NCI-H526 treated with DMSO at 0.1 percent for 48 hours (cell line): ENCODE measurements around the gene PTPRN2.
"Not testable (repeated sequence)": the region's sequence is repeated elsewhere in the genome, so short reads cannot be mapped to it uniquely, and the experiment has no call there.

Experiments
- DNase-seq: peaks from one replicate; lab custom pipeline; 2025; lab: John Stamatoyannopoulos, UW

The PTPRN2 gene

GRCh38 chr7:158385496-158386354 lies 201.9 kb downstream of the PTPRN2 start:
- not testable (repeated sequence) for DNase-seq

DNA sequence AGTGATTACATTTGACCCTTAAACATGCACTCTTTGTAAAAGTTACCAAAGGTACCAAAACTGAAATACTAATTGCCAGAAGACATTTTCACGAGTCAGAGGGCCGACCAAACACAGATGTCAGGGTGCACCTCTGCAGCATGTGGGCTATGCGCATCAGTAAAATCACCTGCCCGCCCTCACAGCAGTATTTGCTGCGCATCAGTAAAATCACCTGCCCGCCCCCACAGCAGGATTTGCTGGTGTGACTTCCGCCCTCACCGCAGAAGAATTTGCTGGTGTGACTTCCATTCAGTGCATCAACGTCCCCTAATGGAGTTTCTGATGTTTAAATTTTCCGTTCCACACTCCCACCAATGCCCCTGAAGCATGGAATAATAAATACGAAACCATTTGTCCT lies 202.9 kb downstream of the PTPRN2 start:
- DNase-seq, result peak; percentile 30

- DNase-seq, result no peak
These were observed 204.0 kb downstream of the PTPRN2 start for GRCh38 chr7:158383665-158384064.

DNA sequence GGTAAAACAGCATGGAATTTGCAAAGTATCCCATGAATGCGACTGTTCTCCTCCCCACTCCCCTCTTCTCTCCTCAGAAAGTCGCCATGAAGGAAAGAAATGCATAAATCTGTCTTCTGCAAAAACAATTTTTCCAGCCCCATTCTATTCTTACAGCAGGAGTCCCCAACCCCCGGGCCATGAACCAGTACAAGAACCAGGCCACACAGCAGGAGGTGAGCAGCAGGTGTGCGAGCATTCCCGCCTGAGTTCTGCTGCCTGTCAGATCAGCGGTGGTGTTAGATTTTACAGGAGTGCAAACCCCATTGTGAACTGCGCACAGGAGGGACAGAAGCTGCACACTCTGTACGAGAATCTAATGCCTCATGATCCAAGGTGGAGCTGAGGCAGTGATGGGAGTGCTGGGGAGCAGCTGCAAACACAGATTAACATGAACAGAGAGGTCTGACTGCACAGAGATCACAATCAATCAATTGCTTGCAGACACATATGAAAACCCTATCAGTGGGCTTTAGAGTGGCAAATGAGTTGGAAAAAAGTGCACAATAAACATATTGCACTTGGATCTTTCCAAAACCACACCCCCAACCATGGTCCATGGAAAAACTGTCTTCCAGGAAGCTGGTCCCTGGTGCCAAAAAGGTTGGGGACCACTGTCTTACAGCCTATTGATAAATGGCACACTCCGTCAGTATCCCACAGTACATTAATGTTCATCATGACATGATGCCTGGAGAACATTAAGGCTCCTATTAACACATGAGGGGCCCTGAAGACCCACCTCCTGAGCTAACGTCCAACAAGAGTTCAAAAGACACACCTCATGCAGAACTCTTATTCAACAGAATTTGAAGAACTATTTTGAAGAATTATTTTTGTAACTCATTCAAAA lies 205.0 kb downstream of the PTPRN2 start:
- no peak for DNase-seq

DNA sequence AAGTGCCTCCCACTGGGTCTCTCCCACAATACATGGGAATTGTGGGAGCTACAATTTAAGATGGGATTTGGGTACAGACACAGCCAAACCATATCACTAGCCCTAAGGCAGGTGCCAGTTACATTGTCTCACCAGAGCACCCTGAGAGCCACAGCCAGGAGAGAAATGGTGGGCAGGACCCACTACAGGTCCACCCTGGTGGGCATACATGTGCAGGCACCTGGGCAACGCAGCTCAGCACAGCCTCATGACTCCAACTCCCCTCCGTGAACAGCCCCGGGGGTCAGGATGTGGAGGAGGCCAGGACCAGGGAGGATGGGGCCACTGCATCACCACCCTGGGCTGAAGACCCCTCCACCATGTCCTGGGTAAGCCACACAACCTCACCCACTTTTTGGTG lies 205.7 kb downstream of the PTPRN2 start:
- DNase-seq, result no peak

DNA sequence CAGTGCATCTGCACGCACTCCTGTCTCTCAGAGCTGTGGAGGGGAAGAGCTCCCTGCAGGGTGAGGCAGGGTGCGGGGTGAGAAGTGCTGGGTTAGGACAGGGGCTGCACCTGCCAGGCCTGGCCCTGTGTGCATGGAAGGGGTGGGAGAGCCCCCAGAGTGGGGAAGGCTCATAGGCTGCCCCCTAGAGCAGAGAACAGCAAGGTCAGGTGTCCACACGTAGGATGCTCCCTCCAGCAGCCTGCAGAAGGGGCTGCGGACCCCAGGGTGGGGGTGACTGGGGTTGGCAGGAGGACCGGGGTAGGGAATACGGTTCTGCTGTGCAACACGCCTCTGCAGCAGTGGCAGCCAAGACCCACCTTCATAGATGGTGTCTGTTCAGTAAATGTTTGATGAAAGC lies 208.6 kb downstream of the PTPRN2 start:
- no peak for DNase-seq

DNA sequence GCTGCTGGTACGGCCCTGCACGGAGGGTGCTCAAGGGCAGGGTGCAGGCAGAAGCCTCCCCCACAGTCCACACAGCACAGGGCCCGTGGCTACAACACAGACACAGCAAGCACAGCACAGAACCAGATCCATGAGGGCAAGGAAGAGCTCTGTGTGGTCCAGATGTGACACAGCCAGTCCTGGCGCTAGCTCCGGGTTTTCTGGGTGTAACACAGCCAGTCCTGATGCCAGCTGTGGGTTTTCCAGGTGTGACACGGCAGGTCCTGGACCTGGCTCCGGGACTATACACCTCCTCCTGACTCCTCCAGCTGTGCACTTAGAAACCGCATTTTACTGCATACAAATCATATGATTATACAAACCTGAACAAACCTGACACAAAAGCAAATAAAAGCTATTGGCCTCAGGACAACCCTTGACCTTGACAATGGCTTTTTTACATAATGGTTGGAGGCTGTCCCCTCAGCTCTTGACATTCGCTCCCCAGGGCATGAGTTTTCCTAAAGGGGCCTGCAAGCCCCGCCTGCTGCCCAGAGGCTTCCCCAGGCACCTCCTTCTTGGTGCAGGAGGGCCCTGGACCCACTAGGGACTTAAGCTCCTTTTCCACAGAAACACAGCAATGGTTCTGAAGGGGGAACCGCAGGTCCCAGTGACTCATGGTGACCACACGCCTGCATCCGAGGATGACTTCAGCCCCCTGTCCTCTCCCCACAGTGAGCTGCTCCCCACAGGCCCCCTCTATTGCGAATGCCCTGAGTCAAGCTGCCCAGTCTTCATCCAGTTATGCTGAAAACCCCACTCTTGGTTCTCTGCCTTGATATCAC lies 209.6 kb downstream of the PTPRN2 start:
- DNase-seq, result peak; percentile 63

DNA sequence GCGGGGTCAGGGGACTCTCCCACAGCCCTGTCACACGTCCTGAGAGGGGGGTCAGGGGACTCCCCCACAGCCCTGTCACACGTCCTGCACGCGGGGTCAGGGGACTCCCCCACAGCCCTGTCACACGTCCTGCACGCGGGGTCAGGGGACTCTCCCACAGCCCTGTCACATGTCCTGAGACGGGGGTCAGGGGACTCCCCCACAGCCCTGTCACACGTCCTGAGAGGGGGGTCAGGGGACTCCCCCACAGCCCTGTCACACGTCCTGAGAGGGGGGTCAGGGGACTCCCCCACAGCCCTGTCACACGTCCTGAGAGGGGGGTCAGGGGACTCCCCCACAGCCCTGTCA lies 210.8 kb downstream of the PTPRN2 start:
- not testable (repeated sequence) for DNase-seq

GRCh38 chr7:158376146-158376838 lies 211.3 kb downstream of the PTPRN2 start:
- not testable (repeated sequence) for DNase-seq

DNA sequence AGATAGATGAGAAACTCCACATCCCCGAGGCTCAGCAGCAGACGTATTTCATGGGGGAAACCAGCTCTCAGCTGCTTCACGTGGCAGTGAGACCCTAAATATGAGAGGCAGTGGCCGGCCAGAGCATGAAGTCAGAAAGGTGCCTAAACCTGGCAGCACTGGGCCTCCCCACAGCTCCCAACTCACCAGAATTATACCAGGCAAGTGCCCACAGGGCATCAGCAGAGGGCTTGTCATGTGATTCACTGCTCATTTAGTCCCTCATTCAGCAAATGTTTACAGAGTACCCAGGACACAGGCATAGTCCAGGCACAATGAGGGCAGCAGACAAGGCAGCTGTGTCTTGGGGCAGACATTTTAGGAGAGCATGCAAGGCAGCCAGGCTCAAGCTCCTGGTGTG lies 212.6 kb downstream of the PTPRN2 start:
- DNase-seq, result no peak

DNA sequence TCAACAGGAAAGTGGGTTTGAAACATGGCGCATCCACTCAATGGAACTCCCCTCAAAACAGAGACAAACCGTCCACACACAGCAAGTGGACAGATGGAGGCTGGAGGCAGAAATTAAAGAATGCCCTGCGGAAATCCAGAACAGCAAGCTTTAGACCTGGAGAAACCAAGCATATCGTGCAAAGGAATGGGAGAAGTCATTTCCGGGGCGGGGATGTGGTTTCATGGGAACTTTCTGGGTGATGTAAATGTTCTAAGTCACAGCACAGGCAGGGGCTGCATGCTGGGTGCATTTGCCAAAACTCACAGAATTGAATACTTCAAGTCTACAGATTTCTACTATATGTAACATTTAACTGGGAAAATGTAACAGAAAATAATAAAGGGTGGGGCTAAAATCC lies 213.0 kb downstream of the PTPRN2 start:
- DNase-seq, result no peak

DNA sequence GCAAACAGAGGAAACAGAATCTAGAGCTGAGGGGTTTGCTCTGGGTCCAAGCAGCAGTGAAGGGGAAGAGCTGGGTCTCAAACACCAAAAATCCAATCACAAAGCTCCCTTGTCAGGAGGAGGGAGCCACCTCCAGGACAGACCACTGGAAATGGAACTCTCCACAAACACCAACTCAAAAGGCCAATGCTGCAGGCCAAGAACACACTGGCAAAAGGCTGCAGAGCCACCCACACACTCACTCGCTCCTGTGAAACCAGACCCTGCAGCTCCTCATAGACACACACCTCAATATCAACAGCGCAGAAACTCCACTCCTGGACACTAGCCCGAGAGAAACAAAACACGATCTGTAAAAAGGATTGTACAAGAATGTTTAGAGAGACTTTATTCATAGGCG lies 213.5 kb downstream of the PTPRN2 start:
- no peak for DNase-seq

DNA sequence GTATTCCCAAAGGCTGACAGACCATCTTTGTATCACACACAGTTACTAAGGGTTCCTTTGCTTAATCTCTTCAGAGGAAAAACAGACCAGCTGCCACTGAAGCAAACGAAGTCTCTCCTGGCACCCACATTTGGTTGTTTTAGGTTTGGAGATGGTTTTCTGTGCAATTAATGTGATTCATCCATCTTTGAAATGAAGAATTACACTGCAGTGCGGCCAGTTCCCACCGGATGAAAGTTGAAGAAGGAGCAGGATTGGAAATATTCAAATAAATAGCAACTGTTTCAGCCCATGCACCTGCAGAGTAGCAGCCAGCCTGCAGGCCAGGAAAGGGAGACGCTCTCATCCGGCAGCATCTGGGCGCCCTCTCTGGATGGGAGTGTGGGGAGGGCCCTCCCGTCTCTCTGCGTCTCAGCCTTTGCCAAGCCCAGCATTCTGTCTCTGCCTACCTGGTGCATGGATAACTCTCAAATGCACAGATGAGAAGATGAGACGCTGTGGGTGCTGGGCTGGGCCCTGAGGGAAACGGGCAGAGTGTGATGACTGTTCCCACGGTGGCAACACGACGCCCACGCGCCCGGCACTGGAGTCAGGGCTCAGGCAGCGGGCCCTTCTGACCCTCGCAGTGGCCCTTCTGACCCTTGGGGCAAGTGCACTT lies 214.0 kb downstream of the PTPRN2 start:
- DNase-seq, result no peak

DNA sequence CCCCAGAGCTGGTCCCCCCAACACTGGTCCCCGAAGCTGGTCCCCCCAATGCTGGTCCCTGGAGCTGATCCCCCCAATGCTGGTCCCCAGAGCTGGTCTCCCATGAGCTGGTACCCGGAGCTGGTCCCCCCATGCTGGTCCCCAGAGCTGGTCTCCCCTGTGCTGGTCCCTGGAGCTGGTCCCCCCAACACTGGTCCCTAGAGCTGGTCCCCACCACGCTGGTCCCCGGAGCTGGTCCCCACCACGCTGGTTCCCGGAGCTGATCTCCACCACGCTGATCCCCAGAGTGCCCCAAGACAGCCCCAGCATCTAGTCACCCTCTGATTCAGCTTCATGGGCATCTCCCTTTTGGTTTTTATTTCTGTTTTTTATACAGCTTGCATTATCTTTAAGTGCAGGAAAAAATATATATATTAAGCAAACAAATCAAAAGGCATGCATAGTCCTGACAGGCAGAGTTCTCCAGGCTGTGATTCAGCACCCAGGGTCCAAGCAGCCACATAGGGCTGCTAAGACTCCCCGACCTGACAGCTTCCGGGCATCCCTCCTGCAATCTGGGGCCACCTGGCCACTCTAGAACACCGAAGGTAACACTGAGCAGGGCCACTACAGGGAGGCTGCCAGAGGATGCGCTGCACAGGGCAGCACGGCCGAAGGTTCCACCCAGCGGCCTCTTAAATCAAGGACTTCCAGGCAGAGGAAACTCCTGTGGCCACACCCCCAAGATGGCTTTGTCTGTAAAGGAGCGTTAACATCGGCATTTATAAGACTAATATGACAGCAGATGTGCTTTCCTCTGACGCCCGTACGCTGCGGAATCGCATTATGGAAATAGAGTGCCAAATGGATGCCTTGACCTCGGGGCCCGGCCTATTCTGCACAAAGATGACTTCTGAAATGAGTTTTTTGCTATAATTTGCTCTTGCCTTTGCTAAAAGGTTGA lies 215.0 kb downstream of the PTPRN2 start:
- DNase-seq, result no peak

- no peak for DNase-seq
These were observed 215.8 kb downstream of the PTPRN2 start for GRCh38 chr7:158371856-158372255.

DNA sequence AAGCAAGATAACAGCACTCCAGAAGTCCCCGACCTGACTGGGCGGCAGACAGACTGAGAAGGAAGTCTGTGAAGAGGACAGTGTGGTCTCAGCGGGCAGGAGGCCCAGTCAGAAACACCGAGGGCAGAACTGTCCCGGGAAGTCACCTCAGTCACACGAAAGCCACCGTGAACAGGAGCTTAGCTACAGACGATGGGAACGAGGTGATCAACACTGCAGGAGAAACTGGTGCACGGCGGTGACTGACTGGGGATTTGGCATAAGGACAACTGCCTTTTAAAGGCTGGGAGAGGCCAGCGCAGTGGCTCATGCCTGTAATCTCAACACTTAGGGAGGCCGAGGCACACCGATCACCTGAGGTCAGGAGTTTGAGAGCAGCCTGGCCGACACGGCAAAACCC lies 217.8 kb downstream of the PTPRN2 start:
- no peak for DNase-seq

DNA sequence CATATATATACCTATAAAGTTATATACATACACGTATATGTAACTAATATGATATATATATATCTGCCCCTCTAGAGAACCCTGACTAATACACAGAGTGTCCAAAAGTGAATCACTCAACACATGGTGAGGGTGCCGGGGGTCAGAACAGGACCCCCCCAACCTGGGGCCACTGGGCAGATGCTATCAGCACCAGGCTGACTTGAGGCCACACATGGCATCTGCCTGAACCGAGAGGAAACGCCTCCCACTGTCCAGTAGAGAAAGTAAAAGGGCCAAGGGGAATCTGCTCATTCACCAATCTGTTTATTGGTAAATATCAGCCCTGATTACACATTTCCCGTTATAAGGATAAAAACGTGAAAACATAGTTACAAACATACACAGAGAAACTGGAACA lies 218.3 kb downstream of the PTPRN2 start:
- no peak for DNase-seq

DNA sequence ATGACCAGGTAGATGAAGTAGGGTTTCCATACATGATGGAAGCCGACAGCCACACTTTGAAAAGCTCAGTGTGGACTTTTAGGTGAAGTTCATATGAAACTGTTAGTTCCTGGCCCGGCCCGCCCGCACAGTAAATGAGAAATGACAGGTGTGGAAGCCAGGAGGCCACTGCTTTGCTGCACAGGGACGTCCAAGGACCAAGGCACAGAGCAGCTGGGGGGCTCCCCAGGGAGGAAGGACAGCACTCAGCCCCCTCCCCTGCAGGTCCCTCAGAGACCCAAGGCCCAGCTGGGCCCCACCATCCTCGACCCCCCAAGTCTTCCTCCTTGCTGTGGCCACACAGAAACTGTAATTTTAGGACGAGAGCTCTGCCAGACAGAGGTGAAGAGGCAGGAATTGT lies 219.2 kb downstream of the PTPRN2 start:
- no peak for DNase-seq

DNA sequence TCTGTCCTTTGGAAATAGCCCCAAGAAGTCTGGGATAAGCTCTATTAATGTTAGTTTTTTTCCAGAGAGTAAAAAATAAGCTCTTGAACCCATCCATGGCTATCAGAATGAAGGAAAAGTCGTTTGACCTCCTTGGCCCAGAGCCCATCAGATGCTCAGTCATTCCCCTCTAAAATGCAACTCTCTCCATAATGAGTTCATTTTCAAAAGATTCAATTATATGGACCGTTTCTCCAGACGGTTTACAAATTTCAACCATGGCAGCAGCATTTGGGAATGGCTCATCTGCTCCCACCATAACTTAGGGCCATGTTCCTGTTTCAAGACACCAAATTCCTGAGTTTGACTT lies 220.0 kb downstream of the PTPRN2 start:
- DNase-seq, result no peak
